GM15510 (cell line): Measurements from ENCODE around the gene DEGS2.
A peak's percentile ranks its signal among the peaks of the same experiment; 100 is the strongest.

ENCODE experiments used
- POLR2A ChIP-seq: IDR thresholded peaks from 3 replicates; pipeline ENCODE4 v1.6.1; 2011; ENCODE audit warnings: borderline replicate concordance; ENCODE audit not compliant: insufficient read length; ENCODE audit errors: extremely low read depth

Gene DEGS2

DNA sequence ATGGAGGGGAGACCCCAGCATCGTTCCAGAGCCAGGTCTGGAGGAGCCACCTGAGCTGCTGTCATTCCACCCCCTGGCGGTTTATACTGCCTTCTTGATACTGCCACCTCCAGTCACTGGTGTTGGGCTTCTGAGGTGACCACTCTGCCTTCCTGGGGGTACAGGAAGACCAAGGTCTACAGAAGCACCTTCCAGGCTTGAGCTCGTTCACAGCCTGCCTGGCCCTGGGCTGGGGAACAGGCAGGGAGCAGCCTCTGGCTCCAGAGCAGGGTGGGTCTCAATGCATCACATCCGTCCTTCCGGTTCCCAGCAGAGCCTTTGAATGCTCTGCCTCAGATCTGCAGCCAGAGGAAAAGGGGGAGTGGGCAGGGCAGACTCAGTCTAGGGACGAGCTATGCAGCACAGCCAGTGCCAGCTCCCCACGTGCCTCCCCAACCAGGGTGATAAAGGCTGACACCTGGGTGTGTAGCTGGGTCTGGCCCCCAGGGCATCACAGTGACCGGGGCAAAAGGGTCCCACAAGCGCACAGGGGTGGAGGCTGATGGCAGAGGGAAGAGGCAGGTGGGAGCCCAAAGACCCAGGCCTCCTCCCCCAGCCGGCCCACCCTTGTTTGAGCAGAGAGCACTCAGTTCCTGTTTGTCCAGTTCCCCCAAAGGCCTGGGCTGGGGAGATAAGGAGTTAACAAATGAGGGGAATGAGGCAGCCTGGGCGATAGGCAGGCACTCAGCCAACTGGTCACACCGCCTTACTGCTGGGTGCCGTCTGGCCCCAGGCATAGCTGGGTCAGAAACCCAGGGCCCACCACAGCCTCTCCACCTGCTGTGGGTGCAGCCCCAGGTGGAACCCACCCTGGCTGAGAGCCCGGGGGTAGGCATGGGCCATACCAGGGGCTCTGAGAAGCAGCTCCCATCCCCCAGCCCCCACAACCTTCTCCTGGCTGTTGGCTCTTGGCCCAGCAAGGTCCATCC is 17.1 kb downstream of the DEGS2 start:
- no peak for TF ChIP-seq POLR2A

DNA sequence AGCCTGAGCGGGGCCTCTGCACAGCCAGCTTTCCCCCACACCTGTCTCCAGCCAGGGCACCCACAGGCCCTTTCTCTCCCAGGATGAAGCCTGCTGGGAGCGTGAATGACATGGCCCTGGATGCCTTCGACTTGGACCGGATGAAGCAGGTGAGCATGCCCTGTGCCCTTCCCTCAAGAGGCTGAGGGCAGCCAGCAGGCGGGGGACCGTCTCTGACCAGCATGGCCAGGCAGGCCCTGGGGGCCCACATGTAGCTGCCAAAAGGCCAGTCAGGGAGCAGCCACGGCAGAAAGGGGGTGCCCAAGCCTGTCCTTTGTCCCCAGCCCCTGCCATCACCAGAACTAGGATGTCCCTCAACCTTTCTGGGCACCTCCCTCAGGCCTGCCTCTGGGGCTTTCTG is 18.3 kb downstream of the DEGS2 start:
- no peak for TF ChIP-seq POLR2A

DNA sequence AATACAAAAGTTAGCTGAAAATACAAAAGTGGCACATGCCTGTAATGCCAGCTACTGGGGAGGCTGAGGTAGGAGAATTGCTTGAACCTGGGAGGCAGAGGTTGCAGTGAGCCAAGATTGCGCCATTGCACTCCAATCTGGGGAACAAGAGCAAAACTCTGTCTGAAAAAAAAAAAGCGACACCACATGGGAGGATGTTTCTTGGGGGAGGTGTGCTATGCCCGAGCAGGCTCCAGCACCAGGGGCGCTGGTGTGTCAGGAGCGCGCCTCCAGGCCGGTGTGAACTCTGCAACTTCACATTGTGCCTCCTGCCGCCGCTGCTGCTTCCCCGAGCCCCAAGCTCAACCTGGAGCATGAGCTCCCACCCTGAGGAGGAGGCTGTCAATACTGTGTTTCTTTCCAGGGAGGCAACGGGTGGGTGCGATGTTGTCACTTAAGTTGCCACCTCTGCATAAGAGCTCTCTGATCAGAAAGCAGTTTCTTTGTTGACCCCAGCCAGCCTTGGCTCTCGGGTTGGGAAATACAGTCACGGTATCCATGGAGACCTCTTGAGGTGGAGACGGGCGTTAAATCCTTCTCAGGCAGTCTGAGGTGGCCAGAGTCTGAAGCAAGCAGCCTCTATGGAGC is 18.9 kb downstream of the DEGS2 start:
- no peak for TF ChIP-seq POLR2A

DNA sequence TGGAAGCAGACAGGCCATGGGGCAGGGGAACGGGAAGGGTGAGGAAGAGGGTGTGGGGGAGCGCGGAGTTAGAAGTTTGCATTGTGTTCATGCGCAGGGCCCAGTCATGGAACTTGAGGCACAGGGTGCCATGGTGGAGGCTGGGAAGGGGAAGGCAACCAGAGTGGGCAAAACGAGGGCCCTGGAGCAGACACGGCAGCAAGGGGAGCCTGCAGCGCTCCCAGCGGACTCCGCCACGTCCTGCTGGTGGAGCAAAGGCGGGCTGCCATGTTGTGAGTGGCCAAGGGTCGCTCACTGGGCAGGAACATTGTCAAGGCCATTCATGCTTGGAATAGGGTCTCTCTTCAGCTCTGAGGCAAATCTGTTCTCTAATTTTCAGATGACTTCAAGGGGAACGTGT is 20.5 kb downstream of the DEGS2 start:
- TF ChIP-seq POLR2A = peak; percentile 14

DNA sequence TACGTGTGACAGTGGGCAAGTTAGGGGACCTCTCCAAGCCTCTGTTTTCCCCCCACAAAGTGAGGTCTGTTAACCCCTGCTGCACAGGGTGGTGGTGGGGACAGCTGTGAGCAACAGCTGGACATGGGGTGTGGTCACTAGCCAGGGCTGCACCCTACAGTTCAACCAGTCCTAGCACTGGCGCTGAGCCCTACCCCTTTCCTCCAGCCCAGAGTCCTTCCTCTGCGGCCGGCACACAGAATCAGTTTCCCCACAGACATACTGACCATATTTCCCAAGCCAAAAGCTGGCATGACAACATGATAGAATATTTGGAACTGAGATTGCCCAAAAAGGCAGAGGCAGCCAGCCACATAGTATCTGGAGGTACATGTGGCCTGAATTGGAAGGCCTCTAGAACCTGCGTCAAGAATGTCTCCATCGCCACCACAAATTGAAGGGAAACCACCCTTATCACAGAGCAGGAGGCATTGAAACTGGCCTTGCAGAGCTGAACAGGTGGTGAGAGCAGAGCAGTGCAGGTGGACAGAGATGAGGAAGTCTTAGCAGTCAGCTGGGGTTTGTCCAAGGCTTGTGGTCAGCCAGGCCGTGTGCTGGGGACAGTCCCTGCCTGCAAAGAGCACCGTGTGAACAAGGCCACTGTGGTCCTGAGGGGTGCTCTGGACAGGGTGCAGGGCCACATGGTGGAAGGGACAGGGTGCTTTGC is 21.2 kb downstream of the DEGS2 start:
- TF ChIP-seq POLR2A = no peak

DNA sequence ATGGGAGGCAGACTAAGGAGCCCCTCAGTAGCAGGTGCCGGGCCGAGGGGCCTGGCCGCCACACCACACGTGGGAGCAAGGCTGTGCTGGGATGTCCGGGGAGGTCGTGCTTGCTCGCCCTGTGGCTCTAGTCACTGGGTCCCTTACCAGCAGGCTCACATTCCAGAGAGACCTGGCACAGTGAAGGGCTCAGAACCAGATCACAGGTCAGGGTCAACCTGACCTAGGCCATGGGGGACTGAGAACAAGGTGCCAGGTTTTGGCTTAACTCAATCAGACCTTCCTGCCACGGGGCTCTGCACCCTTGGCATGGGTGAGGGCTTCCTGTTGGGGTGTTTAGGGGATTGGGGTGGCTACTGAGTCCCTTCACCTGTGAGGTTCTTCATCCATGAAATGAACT is 22.3 kb downstream of the DEGS2 start:
- no peak for TF ChIP-seq POLR2A

DNA sequence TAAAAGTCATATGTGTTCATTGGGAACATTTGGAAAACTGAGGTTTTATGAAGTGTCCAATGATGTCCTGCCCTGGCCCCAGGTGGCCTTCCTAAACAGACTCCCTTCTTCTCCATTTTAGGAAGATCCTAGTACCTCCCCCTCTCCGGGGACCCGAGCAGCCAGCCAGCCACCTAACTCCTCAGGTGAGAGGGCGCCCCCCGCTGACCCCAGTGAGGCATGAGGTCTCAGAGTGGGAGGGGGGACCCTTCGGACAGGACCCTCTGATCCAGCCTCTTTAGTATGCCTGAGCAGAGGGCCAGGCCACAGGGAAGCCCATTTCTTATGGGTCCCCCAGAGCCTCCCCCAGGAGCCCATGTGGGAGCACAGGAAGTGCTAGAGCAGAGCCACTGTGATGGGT is 23.7 kb downstream of the DEGS2 start:
- TF ChIP-seq POLR2A = no peak

DNA sequence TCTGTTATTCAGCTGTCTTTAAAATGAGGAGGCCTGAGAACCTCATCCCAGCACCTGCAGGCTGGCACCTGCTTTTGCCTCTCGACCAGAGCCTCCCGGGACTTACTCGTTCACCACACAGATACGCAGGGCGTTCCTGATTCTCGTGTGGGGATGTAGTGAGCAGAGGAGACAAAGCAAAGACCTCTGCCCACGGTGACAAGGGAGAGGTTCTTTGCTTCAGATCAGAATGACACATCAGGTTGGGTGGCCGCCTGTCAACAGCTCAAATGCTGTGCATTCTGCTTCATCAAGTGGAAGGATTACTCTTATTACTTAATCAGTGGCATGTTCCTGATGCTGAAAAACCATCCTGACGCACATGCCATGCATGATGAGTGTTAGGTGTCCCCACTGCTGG is 24.4 kb downstream of the DEGS2 start:
- no peak for TF ChIP-seq POLR2A

DNA sequence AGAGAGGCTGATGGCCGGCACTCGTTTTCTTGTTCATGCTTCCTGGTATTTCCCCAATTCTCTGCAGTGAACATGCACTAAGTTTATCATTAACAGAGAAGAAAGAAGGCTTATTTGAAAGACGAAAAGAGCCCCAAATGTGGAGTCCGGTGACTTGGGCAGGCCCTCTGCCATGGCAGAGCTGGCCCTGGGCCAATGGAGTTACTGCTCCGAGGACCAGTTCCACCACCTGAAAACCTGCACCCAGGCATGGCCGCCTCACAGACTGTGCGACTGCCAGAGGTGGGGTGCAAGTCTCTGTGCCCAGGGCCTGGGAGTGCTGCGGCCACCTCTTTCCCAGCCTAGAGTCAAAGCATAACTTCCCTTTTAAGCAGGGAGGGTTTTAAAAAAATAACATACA is 24.9 kb downstream of the DEGS2 start:
- no peak for TF ChIP-seq POLR2A

DNA sequence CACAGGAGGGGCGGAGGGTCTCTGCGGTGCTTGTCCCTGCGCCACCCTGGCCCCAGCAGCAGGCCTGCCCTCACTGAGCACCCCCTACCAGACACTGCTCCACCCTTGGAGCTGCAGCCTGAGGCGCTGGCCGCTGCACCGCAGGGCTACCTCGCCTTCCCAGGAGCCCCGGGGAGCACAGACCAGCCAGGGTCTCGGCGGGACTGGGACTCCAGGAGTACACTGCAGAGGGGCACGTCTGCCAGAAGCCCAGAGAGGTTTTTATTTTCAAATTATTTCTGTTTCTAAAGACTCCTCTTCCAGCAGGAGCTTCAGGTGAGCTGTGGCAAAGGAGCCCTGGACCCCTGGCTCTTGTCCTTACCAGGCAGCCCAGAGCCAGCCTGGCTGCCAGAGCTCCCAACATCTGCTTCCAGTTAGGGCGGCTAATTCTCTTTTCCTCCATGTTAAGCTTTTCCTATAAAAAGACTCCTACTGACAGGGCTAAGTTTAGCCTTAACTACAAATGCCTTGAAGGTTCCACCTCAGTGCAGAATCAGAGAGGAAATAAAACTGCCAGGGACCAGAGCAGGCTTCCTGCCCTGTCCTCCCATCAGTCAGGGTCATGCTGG is 26.4 kb downstream of the DEGS2 start:
- TF ChIP-seq POLR2A = no peak

DNA sequence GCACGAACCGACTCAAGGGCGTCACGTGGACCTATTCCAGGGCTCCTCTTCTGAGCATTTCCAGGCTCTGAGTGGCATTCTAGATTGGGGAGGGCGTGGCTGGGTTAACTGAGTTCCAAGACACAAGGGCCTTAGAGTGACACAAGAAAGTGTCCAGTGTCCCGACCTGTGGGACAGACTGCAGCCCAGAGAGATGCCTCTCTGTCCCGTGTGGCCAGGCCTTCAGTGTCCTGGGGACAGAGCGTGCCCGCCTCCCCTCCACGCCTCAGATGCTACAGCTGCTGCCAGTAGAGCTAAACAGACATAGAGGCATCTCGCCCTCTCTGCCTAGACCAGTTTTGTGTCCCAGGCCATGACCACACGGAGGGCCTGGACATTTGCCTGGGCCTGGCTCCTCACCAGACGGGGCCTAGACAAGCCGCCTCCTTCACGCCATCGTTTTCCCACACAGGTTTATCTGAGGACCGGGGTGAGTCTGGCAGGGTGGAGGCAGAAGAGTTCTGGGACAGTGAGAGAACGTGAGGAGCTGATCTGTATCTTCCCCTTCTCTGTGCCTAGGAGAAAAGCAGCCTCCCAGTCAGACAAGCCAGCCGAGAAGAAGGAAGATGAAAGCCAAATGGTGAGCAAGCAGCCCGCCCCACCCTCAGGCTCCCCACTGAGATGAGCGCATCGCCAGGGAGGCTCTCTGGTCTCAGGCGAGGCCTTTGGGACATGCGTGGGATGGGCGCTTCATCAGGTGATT is 27.1 kb downstream of the DEGS2 start:
- TF ChIP-seq POLR2A = no peak

DNA sequence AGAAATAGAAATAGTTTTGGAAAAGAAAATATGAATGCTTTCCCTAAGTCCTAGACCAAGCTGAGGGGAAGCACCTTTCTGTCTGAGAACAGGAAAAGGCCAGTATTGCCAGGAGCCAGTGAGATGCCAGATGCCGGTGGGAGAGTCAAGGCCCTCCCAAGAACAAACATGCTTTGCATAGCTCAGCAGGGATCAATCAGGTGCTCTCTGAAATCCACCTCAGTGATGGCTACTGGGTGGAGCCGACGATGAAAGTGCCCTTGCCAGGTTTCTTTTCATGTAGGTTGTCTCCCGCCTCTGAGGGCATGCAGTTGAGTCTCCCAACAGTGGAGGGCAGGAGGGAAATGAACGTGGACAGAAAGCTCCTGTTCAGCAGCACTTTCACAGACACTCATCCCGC is 28.3 kb downstream of the DEGS2 start:
- no peak for TF ChIP-seq POLR2A

DNA sequence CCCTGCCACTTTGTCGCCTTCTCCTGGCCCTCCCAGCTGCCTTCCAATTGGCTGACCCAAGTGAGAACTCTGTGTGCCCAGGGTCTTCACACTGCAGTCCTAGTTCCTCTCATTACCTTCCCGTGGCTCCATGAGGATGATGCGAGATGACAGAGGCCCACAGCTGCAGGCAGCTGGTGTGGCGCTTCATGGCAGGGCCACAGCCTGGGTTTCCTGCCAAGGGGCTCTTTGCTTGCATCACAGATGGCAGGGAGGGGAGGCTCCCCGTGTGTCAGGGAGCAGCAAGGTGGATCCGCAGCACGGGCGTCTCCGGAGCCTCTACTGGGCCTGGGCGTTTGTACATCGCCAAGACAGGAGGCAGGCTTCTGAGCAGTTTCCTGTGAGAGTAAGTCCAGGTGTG is 28.9 kb downstream of the DEGS2 start:
- TF ChIP-seq POLR2A = no peak

DNA sequence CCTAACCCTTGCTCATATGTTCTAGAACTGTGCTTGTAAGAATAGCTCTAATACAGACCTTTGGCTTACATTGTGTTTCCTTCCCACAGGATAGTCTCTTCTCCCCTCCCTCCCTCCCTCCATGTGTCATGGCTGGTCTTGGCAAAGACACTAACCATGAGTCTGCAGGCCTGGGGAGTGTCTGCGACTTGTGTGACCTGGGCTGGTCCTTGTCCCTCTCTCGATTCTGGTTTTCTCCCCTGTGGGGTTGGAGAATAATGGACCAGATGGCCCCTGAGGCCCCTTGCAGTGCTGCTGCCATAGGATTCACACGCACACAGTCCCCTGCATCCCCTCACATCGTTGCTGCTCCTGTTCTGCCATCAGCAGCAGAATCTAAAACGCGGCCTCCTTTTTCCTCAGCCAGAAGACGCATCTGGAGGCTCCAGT is 30.3 kb downstream of the DEGS2 start:
- no peak for TF ChIP-seq POLR2A

DNA sequence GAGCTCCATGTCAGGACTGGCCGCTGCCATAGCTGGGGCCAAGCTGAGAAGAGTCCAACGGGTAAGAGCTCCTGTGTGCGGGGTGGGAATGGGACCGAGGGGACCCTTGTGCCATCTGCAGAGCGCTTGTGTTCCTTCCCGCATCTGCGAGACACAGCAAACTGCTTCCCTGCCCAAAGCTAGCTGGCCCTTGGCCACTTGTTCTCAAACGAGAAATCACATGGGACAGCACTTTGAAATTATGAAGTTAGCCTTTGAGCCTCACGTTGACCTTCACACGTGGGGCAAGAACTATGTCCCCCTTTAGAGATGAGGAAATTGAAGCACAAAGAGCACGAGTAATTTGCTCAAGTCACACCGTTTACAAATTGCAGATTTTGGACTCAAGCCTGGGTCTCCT is 30.8 kb downstream of the DEGS2 start:
- TF ChIP-seq POLR2A = no peak

DNA sequence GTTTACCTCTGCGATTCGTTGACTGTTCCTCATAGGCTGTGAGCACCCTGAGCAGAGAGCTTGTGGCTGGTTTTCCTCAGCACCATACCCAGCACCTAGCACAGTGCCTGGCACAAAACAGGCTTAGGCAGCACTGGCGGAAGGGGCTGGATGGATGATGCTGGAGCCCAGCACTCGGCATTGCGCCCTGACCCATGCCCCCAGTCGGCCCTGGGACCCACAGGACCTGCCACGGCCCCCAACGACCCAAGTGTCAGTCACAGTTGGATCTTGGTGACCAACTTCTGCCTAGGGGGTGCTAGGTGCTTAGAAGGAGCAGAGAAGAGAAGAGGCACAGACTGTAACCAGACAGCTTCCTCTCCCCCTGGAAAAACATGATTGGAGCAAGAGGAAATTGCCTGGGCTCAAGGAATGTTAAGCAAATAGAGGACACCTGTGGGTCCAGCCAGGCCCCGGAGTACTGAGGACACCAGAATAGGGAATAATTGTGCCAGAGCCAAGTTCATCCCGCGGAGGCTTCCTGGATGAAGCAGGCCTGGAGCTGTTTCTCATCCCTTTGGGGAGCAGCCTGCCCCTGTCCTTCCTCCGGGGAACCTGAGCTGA is 31.5 kb downstream of the DEGS2 start:
- TF ChIP-seq POLR2A = no peak
